Kidney (tissue), 14 donors: Measurements from ENCODE around the gene BCL2L13. TPM values are rescaled to one million over a fixed set of nuclear protein-coding genes. Genes with fewer than 3 reads are reported as not detected.

Source experiments
- DNase-seq, 5 donors: peaks; one replicate each; pipeline ENCODE4 v3.0.0-alpha.2; 2013 to 2020
- FAIRE-seq: peaks from 2 replicates; lab custom pipeline; 2012; peaks lifted over from hg19 to GRCh38; lab: Jason Lieb, UNC
- H3K27ac ChIP-seq, 2 donors: one replicate each; pipeline ENCODE4 v1.7.0; 2013; ENCODE audit warnings: low read depth in 2 of 2, low read length in 2 of 2, inconsistent platforms in 1 of 2
- H3K27me3 ChIP-seq: one replicate; pipeline ENCODE4 v1.7.1; 2013; ENCODE audit warnings: low read length, inconsistent platforms; ENCODE audit not compliant: control insufficient read depth, insufficient read depth
- H3K36me3 ChIP-seq, 3 donors: one replicate each; pipeline versions ENCODE4 v1.7.0 to v1.7.1; 2013; ENCODE audit warnings: low read length in 3 of 3, control low read depth in 1 of 3, inconsistent platforms in 1 of 3; ENCODE audit not compliant: insufficient read depth in 3 of 3, control insufficient read depth in 2 of 3
- H3K4me1 ChIP-seq, 3 donors: one replicate each; pipeline versions ENCODE4 v1.7.0 to v1.7.1; 2013; ENCODE audit warnings: low read length in 3 of 3, inconsistent platforms in 1 of 3, low read depth in 1 of 3; ENCODE audit not compliant: control insufficient read depth in 2 of 3, insufficient read depth in 2 of 3
- H3K4me3 ChIP-seq, 3 donors: one replicate each; pipeline versions ENCODE4 v1.7.0 to v1.8.1; 2013; ENCODE audit warnings: low read length in 3 of 3, control low read depth in 1 of 3, inconsistent platforms in 1 of 3
- H3K9ac ChIP-seq, 3 donors: one replicate each; pipeline versions ENCODE4 v1.7.0 to v1.7.1; 2013; ENCODE audit warnings: low read length in 3 of 3, control low read depth in 1 of 3, inconsistent platforms in 1 of 3
- H3K9me3 ChIP-seq, 3 donors: one replicate each; pipeline versions ENCODE4 v1.7.0 to v1.7.1; 2013; ENCODE audit warnings: low read length in 3 of 3, control low read depth in 1 of 3, inconsistent platforms in 1 of 3; ENCODE audit not compliant: control insufficient read depth in 2 of 3, insufficient read depth in 1 of 3
- intact Hi-C: fragments of 100-400 bp; cut with DNase I; formaldehyde crosslinking; loops from one replicate; pipeline ENCODE4 v1.11.1; 2022
- polyA plus RNA-seq: library from polyadenylated mRNA; stranded (reverse); fragments of 350-450 nt; fragmentation: Illumina TruSeq; extraction: RNeasy Lipid Tissue Mini Kit (QIAGEN cat#74804); gene quantifications from one replicate; pipeline ENCODE4 v1.2.3, GENCODE V29; 2014; ENCODE audit warnings: low read depth, low replicate concordance; ENCODE audit not compliant: insufficient read depth
- total RNA-seq: library from RNA; stranded (reverse); fragmentation: NEBNext Ultra II Directional; extraction: Animal tissue kit (Norgen Biotek cat#: 25700); gene quantifications from one replicate; pipeline ENCODE4 v1.2.1, GENCODE V29; 2021
- TF ChIP-seq, protein P1 (sequence below): IDR thresholded peaks from 3 replicates; pipeline ENCODE4 v1.5.1; 2012; ENCODE audit warnings: mild to moderate bottlenecking, moderate library complexity, borderline replicate concordance; ENCODE audit not compliant: insufficient read depth; ENCODE audit errors: extremely low read depth
- donor health status: control.
- donor health status: control.
- donor health status: control.
- donor health status: control.
- donor health status: control.
- donor health status: DM: yes; HTN: yes; CAD: no.
- donor health status: Normal renal cell carcinoma (clear cell type).

Gene BCL2L13
- total and polyA plus RNA-seq, 2 donors from 2014 or later: 43.8 to 50.5 TPM

DNA sequence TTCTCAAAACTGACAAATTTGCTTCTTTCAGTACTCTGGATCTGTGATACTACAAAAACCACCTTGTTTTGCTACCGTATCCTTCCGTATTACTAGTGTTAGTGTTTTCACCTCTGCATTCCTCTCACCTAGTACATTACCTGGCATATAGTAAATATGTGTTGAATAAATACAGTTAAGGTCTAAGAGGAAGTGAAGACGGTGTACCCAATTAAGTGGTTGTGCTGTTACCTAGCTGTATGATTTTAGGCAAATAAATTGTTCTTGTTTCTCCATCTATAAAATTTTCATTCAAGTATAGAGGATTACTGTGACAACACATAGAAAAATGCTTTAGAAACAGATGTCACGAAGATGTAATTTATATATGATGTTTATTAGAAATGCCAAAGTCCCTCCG, 8.9 kb downstream of the BCL2L13 start:
- Histone ChIP-seq H3K27ac (no peak overlapping the region), H3K9me3 (no peaks in the 10 kb centered on the region), H3K36me3 (peaks cover 0 to 5% (median 0%) of the 10 kb centered on the region in 3 donors), H3K4me3 (no peak overlapping the region), H3K9ac (no peak overlapping the region), H3K4me1 (no peaks in the 10 kb centered on the region), H3K27me3 (no peaks in the 10 kb centered on the region)
- no peak for DNase-seq
- no peak for FAIRE-seq
- TF ChIP-seq, protein P1, sequence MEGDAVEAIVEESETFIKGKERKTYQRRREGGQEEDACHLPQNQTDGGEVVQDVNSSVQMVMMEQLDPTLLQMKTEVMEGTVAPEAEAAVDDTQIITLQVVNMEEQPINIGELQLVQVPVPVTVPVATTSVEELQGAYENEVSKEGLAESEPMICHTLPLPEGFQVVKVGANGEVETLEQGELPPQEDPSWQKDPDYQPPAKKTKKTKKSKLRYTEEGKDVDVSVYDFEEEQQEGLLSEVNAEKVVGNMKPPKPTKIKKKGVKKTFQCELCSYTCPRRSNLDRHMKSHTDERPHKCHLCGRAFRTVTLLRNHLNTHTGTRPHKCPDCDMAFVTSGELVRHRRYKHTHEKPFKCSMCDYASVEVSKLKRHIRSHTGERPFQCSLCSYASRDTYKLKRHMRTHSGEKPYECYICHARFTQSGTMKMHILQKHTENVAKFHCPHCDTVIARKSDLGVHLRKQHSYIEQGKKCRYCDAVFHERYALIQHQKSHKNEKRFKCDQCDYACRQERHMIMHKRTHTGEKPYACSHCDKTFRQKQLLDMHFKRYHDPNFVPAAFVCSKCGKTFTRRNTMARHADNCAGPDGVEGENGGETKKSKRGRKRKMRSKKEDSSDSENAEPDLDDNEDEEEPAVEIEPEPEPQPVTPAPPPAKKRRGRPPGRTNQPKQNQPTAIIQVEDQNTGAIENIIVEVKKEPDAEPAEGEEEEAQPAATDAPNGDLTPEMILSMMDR: no peak
- intact Hi-C loops: no loop called here

DNA sequence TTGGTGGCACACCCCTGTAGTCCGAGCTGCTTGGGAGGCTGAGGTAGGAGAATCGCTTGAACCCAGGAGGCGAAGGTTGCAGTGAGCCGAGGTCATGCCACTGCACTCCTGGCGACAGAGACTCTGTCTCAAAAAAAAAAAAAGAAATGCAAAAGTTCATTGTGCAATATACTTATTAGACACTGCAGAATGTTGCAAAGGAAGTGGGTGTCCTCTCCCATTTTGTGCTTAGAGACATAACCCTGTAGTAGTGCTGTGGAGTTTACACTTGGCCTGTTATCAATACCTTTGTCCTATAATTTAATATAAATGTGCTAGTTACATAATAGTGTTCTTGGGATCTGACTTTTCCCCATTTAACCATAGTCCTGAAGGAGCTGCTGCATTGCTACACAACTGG, 9.4 kb downstream of the BCL2L13 start:
- Histone ChIP-seq H3K4me1 (no peaks in the 10 kb centered on the region), H3K27me3 (no peaks in the 10 kb centered on the region), H3K27ac (no peak overlapping the region), H3K9ac (no peak overlapping the region), H3K36me3 (peaks cover 0 to 5% (median 0%) of the 10 kb centered on the region in 3 donors), H3K4me3 (no peak overlapping the region), H3K9me3 (no peaks in the 10 kb centered on the region)
- TF ChIP-seq, protein P1: no peak
- intact Hi-C loops: no loop called here
- DNase-seq (no peak), FAIRE-seq (no peak)

DNA sequence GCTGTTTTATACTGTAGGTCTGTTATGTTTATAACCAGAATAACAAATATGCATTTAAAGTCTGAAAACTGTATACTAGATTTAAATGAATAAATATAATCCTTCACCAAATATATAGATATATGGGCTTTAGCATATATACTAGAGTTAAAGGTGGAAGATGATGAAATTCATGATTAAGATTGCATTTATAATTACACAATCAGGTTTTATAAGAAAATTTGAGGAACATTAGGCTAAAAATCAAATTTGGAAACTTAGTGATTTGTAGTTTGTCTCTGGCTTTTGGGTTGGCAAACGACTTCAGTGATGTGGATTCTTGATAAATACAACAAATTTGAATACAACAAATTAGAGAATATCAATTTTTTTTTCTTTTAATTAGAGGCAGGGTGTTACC, 10.0 kb downstream of the BCL2L13 start:
- TF ChIP-seq, protein P1: no peak
- Histone ChIP-seq H3K36me3 (peaks cover 0 to 5% (median 0%) of the 10 kb centered on the region in 3 donors), H3K27me3 (no peaks in the 10 kb centered on the region), H3K27ac (no peak overlapping the region), H3K9ac (no peak overlapping the region), H3K4me3 (no peak overlapping the region), H3K9me3 (no peaks in the 10 kb centered on the region), H3K4me1 (peaks cover 0 to 2% (median 0%) of the 10 kb centered on the region in 3 donors)
- FAIRE-seq (no peak), DNase-seq (no peak)
- intact Hi-C loops: no loop called here

DNA sequence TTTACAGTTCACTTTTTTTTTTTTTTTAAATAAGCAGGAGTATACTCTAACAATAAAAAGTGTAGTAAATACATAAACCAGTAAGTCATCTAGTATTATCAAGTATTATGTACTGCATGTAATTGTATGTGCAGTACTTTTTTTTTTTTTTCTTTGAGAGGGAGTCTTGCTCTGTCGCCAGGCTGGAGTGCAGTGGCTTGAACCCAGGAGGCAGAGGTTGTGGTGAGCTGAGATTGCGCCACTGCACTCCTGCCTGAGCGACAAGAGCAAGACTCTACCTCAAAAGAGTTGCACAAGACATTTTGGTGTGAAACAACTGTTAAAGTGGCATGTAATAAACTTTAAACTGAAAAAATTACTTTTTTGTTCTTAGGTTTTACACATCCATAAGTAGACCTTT, 16.7 kb downstream of the BCL2L13 start:
- Histone ChIP-seq H3K9ac (no peak overlapping the region), H3K36me3 (peaks cover 0 to 4% (median 2%) of the 10 kb centered on the region in 3 donors), H3K9me3 (no peaks in the 10 kb centered on the region), H3K27ac (no peak overlapping the region), H3K4me1 (peaks cover 0 to 2% (median 0%) of the 10 kb centered on the region in 3 donors), H3K27me3 (no peaks in the 10 kb centered on the region), H3K4me3 (no peak overlapping the region)
- FAIRE-seq (no peak), DNase-seq (no peak)
- intact Hi-C loops: no loop called here
- TF ChIP-seq, protein P1: no peak
